ENCODE data around the gene ATRNL1. TPM values are rescaled to one million over a fixed set of nuclear protein-coding genes. Genes with fewer than 3 reads are reported as not detected.

The ATRNL1 gene
- total and polyA plus RNA-seq, 7 experiments from 2014 or later: 0.46 to 1.0 TPM; not detected in 5

GRCh38 chr10:115696747-115697146, 603.6 kb downstream of the ATRNL1 start:
- CTCF ChIA-PET: no interaction called here
- H3K27ac Mint-ChIP-seq: no peak overlapping the region
- H3K27me3 Mint-ChIP-seq: no peaks in the 10 kb centered on the region
- Histone ChIP-seq H3K4me3 (ENCODE audit: low read length) (no peak overlapping the region), H3K27ac (ENCODE audit: low read depth, low read length) (no peak overlapping the region), H3K36me3 (ENCODE audit: control insufficient read depth in 2 of 3, insufficient read depth in 3 of 3, low read length in 3 of 3) (no peaks in the 10 kb centered on the region), H3K27me3 (ENCODE audit: control insufficient read depth in 2 of 2, insufficient read depth in 2 of 2, low read length in 2 of 2) (no peaks in the 10 kb centered on the region), H3K4me1 (ENCODE audit: control insufficient read depth in 2 of 2, insufficient read depth in 2 of 2, low read length in 2 of 2) (no peaks in the 10 kb centered on the region), H3K9me3 (ENCODE audit: control insufficient read depth in 2 of 3, low read length in 3 of 3) (no peaks in the 10 kb centered on the region)
- H3K4me1 Mint-ChIP-seq: no peaks in the 10 kb centered on the region
- intact Hi-C loops (cut with micrococcal nuclease): no loop called here
- POLR2A ChIA-PET: no interaction called here
- no peak for DNase-seq
- no peaks in the 10 kb centered on the region for H3K36me3 Mint-ChIP-seq
- H3K4me3 Mint-ChIP-seq: no peak overlapping the region
- no peak for ATAC-seq
- peaks cover 0 to 3% (median 0%) of the 10 kb centered on the region in 11 donors for H3K9me3 Mint-ChIP-seq

GRCh38 chr10:115706026-115706425, 612.9 kb downstream of the ATRNL1 start:
- no peaks in the 10 kb centered on the region for H3K4me1 Mint-ChIP-seq
- no peaks in the 10 kb centered on the region for H3K36me3 Mint-ChIP-seq
- H3K4me3 Mint-ChIP-seq: no peak overlapping the region
- DNase-seq: no peak
- H3K9me3 Mint-ChIP-seq: peaks cover 0 to 4% (median 0%) of the 10 kb centered on the region in 11 donors
- Histone ChIP-seq H3K4me1 (ENCODE audit: control insufficient read depth in 2 of 2, insufficient read depth in 2 of 2, low read length in 2 of 2) (no peaks in the 10 kb centered on the region), H3K36me3 (ENCODE audit: control insufficient read depth in 2 of 3, insufficient read depth in 3 of 3, low read length in 3 of 3) (no peaks in the 10 kb centered on the region), H3K9me3 (ENCODE audit: control insufficient read depth in 2 of 3, low read length in 3 of 3) (no peaks in the 10 kb centered on the region), H3K27me3 (ENCODE audit: control insufficient read depth in 2 of 2, insufficient read depth in 2 of 2, low read length in 2 of 2) (no peaks in the 10 kb centered on the region), H3K4me3 (ENCODE audit: low read length) (no peak overlapping the region), H3K27ac (ENCODE audit: low read depth, low read length) (no peak overlapping the region)
- CTCF ChIA-PET: no interaction called here
- H3K27me3 Mint-ChIP-seq: no peaks in the 10 kb centered on the region
- intact Hi-C loops (cut with micrococcal nuclease): loop anchor here in 1 of 2 donors (5.0 kb wide), 2 partner anchors 581 to 681 kb away; no protein-coding TSS in a partner anchor
- ATAC-seq: no peak
- no peak overlapping the region for H3K27ac Mint-ChIP-seq
- POLR2A ChIA-PET: no interaction called here

GRCh38 chr10:115706488-115707076, 613.4 kb downstream of the ATRNL1 start:
- CTCF ChIA-PET: no interaction called here
- no peaks in the 10 kb centered on the region for H3K4me1 Mint-ChIP-seq
- POLR2A ChIA-PET: no interaction called here
- H3K4me3 ChIP-seq (ENCODE audit: low read length): no peak overlapping the region
- H3K27me3 ChIP-seq (ENCODE audit: control insufficient read depth in 2 of 2, insufficient read depth in 2 of 2, low read length in 2 of 2): no peaks in the 10 kb centered on the region
- intact Hi-C loops (cut with micrococcal nuclease): loop anchor here in 1 of 2 donors (5.0 kb wide), 2 partner anchors 581 to 681 kb away; no protein-coding TSS in a partner anchor
- H3K27ac Mint-ChIP-seq: no peak overlapping the region
- no peak overlapping the region for H3K4me3 Mint-ChIP-seq
- DNase-seq: no peak
- H3K4me1 ChIP-seq (ENCODE audit: control insufficient read depth in 2 of 2, insufficient read depth in 2 of 2, low read length in 2 of 2): no peaks in the 10 kb centered on the region
- peaks cover 0 to 4% (median 0%) of the 10 kb centered on the region in 11 donors for H3K9me3 Mint-ChIP-seq
- H3K9me3 ChIP-seq (ENCODE audit: control insufficient read depth in 2 of 3, low read length in 3 of 3): no peaks in the 10 kb centered on the region
- no peak for ATAC-seq
- H3K36me3 Mint-ChIP-seq: no peaks in the 10 kb centered on the region
- no peak overlapping the region for H3K27ac ChIP-seq (ENCODE audit: low read depth, low read length)
- H3K27me3 Mint-ChIP-seq: no peaks in the 10 kb centered on the region
- H3K36me3 ChIP-seq (ENCODE audit: control insufficient read depth in 2 of 3, insufficient read depth in 3 of 3, low read length in 3 of 3): no peaks in the 10 kb centered on the region

- H3K4me3 ChIP-seq (ENCODE audit: low read length): no peak overlapping the region
- CTCF ChIA-PET: no interaction called here
- H3K9me3 ChIP-seq (ENCODE audit: control insufficient read depth in 2 of 3, low read length in 3 of 3): no peaks in the 10 kb centered on the region
- intact Hi-C loops (cut with micrococcal nuclease): no loop called here
- H3K36me3 ChIP-seq (ENCODE audit: control insufficient read depth in 2 of 3, insufficient read depth in 3 of 3, low read length in 3 of 3): no peaks in the 10 kb centered on the region
- DNase-seq (no peak), ATAC-seq (no peak)
- no peak overlapping the region for H3K27ac ChIP-seq (ENCODE audit: low read depth, low read length)
- H3K4me1 ChIP-seq (ENCODE audit: control insufficient read depth in 2 of 2, insufficient read depth in 2 of 2, low read length in 2 of 2): no peaks in the 10 kb centered on the region
- no peaks in the 10 kb centered on the region for H3K36me3 Mint-ChIP-seq
- no peaks in the 10 kb centered on the region for H3K27me3 ChIP-seq (ENCODE audit: control insufficient read depth in 2 of 2, insufficient read depth in 2 of 2, low read length in 2 of 2)
- H3K4me3 Mint-ChIP-seq: no peak overlapping the region
- no peaks in the 10 kb centered on the region for H3K4me1 Mint-ChIP-seq
- POLR2A ChIA-PET: no interaction called here
- H3K27me3 Mint-ChIP-seq: no peaks in the 10 kb centered on the region
- H3K9me3 Mint-ChIP-seq: peaks cover 0 to 4% (median 0%) of the 10 kb centered on the region in 11 donors
- no peak overlapping the region for H3K27ac Mint-ChIP-seq
Observed at GRCh38 chr10:115710136-115710535, 617.0 kb downstream of the ATRNL1 start.

GRCh38 chr10:115711306-115711705, 618.1 kb downstream of the ATRNL1 start:
- no peaks in the 10 kb centered on the region for H3K36me3 Mint-ChIP-seq
- H3K4me3 Mint-ChIP-seq: no peak overlapping the region
- H3K27ac Mint-ChIP-seq: no peak overlapping the region
- H3K4me1 Mint-ChIP-seq: no peaks in the 10 kb centered on the region
- peaks cover 0 to 4% (median 0%) of the 10 kb centered on the region in 11 donors for H3K9me3 Mint-ChIP-seq
- DNase-seq: no peak
- intact Hi-C loops (cut with micrococcal nuclease): no loop called here
- H3K36me3 ChIP-seq (ENCODE audit: control insufficient read depth in 2 of 3, insufficient read depth in 3 of 3, low read length in 3 of 3): no peaks in the 10 kb centered on the region
- no peaks in the 10 kb centered on the region for H3K9me3 ChIP-seq (ENCODE audit: control insufficient read depth in 2 of 3, low read length in 3 of 3)
- no peaks in the 10 kb centered on the region for H3K27me3 Mint-ChIP-seq
- no peak for ATAC-seq
- H3K27ac ChIP-seq (ENCODE audit: low read depth, low read length): no peak overlapping the region
- H3K4me3 ChIP-seq (ENCODE audit: low read length): no peak overlapping the region
- no peaks in the 10 kb centered on the region for H3K27me3 ChIP-seq (ENCODE audit: control insufficient read depth in 2 of 2, insufficient read depth in 2 of 2, low read length in 2 of 2)
- ChIA-PET POLR2A (no interaction called here), CTCF (no interaction called here)
- H3K4me1 ChIP-seq (ENCODE audit: control insufficient read depth in 2 of 2, insufficient read depth in 2 of 2, low read length in 2 of 2): no peaks in the 10 kb centered on the region

GRCh38 chr10:115720121-115720520, 627.0 kb downstream of the ATRNL1 start:
- no peaks in the 10 kb centered on the region for H3K4me1 ChIP-seq (ENCODE audit: control insufficient read depth in 2 of 2, insufficient read depth in 2 of 2, low read length in 2 of 2)
- no peak overlapping the region for H3K4me3 ChIP-seq (ENCODE audit: low read length)
- ChIA-PET POLR2A (no interaction called here), CTCF (no interaction called here)
- Mint-ChIP-seq H3K4me3 (no peak overlapping the region), H3K36me3 (no peaks in the 10 kb centered on the region), H3K4me1 (no peaks in the 10 kb centered on the region), H3K27ac (no peak overlapping the region), H3K27me3 (no peaks in the 10 kb centered on the region), H3K9me3 (peaks cover 0 to 5% (median 0%) of the 10 kb centered on the region in 11 donors)
- DNase-seq (no peak), ATAC-seq (no peak)
- H3K27me3 ChIP-seq (ENCODE audit: control insufficient read depth in 2 of 2, insufficient read depth in 2 of 2, low read length in 2 of 2): no peaks in the 10 kb centered on the region
- no peak overlapping the region for H3K27ac ChIP-seq (ENCODE audit: low read depth, low read length)
- intact Hi-C loops (cut with micrococcal nuclease): no loop called here
- no peaks in the 10 kb centered on the region for H3K9me3 ChIP-seq (ENCODE audit: control insufficient read depth in 2 of 3, low read length in 3 of 3)
- H3K36me3 ChIP-seq (ENCODE audit: control insufficient read depth in 2 of 3, insufficient read depth in 3 of 3, low read length in 3 of 3): no peaks in the 10 kb centered on the region

- Mint-ChIP-seq H3K36me3 (no peaks in the 10 kb centered on the region), H3K4me1 (no peaks in the 10 kb centered on the region)
- intact Hi-C loops (cut with micrococcal nuclease): no loop called here
Observed at GRCh38 chr10:115727129-115727528, 634.0 kb downstream of the ATRNL1 start.

More at GRCh38 chr10:115727129-115727528, 634.0 kb downstream of the ATRNL1 start:
- Histone ChIP-seq H3K27ac (ENCODE audit: low read depth, low read length) (no peak overlapping the region), H3K4me1 (ENCODE audit: control insufficient read depth in 2 of 2, insufficient read depth in 2 of 2, low read length in 2 of 2) (no peaks in the 10 kb centered on the region), H3K4me3 (ENCODE audit: low read length) (no peak overlapping the region), H3K36me3 (ENCODE audit: control insufficient read depth in 2 of 3, insufficient read depth in 3 of 3, low read length in 3 of 3) (no peaks in the 10 kb centered on the region), H3K9me3 (ENCODE audit: control insufficient read depth in 2 of 3, low read length in 3 of 3) (no peaks in the 10 kb centered on the region), H3K27me3 (ENCODE audit: control insufficient read depth in 2 of 2, insufficient read depth in 2 of 2, low read length in 2 of 2) (no peaks in the 10 kb centered on the region)
- Mint-ChIP-seq H3K9me3 (no peaks in the 10 kb centered on the region), H3K27ac (no peak overlapping the region), H3K4me3 (no peak overlapping the region), H3K27me3 (no peaks in the 10 kb centered on the region)
- DNase-seq (no peak), ATAC-seq (no peak)
- POLR2A ChIA-PET: no interaction called here
- CTCF ChIA-PET: no interaction called here
